ENCODE measurements around the gene SLC24A4.

DNA sequence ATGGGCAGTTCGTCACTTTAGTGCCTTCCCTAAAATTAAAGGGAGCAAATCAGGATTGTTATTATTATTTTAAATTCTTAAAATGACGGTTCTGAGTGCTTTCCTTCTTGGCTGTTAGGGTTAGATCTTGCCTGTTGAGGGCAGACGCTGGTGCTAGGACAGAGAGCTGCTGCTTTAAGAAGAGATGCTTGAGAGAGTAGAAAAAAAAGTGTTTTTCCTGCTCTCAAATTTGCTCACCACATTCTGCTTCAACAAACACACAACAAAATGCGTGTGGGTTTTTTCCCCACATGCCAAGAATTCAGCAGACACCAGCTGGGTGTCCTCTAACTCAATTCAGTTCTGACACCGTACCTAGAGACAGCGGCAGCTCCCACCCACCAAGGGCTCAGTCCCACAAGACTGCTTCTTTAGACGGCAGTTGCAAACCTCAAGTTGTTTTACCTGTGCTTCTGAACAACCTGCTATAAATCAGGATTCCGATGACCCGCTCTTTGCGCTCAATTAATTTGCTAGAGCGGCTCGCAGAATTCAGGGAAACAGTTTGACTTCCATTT is 114.8 kb downstream of the SLC24A4 start:
- TF ChIP-seq ZNF274 (IDR thresholded peaks at IDR 0.05; ENCODE audit: low read length) (no peak), ZNF274 (tag by site-specific recombination; IDR thresholded peaks at IDR 0.05; ENCODE audit: borderline replicate concordance) (no peak), ZNF555 (tag by site-specific recombination; conservative IDR thresholded peaks at IDR 0.05) (no peak), ZNF24 (tag by site-specific recombination; IDR thresholded peaks at IDR 0.05) (no peak), ZNF423 (tag by site-specific recombination; IDR thresholded peaks at IDR 0.05) (no peak), ZNF18 (tag by site-specific recombination; IDR thresholded peaks at IDR 0.05) (no peak), ZNF132 (tag by site-specific recombination; IDR thresholded peaks at IDR 0.05; ENCODE audit: borderline replicate concordance) (no peak), REST (tag by site-specific recombination; IDR thresholded peaks at IDR 0.05) (no peak), ZNF311 (tag by site-specific recombination; IDR thresholded peaks at IDR 0.05; ENCODE audit: borderline replicate concordance) (no peak), YY1 (tag by site-specific recombination; IDR thresholded peaks at IDR 0.05) (no peak)
- TF ChIP-seq, protein P1, sequence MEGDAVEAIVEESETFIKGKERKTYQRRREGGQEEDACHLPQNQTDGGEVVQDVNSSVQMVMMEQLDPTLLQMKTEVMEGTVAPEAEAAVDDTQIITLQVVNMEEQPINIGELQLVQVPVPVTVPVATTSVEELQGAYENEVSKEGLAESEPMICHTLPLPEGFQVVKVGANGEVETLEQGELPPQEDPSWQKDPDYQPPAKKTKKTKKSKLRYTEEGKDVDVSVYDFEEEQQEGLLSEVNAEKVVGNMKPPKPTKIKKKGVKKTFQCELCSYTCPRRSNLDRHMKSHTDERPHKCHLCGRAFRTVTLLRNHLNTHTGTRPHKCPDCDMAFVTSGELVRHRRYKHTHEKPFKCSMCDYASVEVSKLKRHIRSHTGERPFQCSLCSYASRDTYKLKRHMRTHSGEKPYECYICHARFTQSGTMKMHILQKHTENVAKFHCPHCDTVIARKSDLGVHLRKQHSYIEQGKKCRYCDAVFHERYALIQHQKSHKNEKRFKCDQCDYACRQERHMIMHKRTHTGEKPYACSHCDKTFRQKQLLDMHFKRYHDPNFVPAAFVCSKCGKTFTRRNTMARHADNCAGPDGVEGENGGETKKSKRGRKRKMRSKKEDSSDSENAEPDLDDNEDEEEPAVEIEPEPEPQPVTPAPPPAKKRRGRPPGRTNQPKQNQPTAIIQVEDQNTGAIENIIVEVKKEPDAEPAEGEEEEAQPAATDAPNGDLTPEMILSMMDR (tag by site-specific recombination; IDR thresholded peaks at IDR 0.05) = no peak
- TF ChIP-seq, protein P2, sequence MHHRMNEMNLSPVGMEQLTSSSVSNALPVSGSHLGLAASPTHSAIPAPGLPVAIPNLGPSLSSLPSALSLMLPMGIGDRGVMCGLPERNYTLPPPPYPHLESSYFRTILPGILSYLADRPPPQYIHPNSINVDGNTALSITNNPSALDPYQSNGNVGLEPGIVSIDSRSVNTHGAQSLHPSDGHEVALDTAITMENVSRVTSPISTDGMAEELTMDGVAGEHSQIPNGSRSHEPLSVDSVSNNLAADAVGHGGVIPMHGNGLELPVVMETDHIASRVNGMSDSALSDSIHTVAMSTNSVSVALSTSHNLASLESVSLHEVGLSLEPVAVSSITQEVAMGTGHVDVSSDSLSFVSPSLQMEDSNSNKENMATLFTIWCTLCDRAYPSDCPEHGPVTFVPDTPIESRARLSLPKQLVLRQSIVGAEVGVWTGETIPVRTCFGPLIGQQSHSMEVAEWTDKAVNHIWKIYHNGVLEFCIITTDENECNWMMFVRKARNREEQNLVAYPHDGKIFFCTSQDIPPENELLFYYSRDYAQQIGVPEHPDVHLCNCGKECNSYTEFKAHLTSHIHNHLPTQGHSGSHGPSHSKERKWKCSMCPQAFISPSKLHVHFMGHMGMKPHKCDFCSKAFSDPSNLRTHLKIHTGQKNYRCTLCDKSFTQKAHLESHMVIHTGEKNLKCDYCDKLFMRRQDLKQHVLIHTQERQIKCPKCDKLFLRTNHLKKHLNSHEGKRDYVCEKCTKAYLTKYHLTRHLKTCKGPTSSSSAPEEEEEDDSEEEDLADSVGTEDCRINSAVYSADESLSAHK (tag by site-specific recombination; IDR thresholded peaks at IDR 0.05) = no peak

All from HEK293 (cell line).